ENCODE data around the gene EMILIN3.
"Not testable (repeated sequence)": the region's sequence is repeated elsewhere in the genome, so short reads cannot be mapped to it uniquely, and the experiment has no call there.

EMILIN3 gene

DNA sequence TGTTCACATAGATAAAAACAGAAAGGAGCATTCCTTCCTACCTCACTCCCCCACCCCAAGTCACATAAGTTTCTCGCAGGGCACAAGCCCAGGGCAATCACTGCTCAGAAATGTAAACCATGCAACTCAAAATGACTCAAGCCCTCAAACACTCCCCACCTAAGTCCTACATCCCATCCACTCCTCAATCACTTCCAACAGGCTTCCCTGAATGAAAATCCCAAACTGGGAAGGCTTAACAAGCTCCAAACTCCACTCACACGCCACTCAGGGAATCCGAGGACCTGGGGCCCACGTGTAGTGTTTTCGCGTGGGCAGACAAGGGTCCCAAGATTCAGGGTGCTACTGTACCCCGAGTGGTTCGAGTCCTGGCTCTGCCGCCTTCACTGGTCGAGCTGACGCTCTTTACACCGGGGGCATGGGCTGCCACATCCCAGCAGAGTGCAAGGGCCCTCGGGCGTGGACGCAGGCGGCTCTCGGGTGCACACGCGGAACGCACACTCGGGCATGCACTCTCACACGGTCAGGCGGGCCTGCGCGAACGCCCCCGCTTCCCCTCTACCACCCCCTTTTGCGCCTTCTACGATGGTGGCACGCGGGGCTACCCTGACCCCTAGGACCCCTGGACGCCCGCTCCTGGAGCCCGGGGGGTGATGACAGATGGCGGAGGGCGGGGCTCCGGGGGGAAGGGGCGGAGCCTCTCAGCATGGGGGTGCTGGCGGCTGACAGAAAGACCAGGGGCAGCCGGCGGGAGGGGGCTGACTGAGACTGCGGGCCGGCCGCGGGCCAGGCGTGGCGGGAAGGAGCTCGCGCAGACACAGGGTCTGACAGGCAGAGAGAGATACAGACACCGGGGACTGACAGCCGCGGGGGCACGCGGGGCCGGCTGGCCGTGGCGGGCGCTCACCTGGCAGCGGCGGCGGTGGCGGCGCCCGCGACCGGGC is 49.7 kb downstream of the EMILIN3 start:
- DNase-seq (ENCODE audit: low read depth) = peak; percentile 82

DNA sequence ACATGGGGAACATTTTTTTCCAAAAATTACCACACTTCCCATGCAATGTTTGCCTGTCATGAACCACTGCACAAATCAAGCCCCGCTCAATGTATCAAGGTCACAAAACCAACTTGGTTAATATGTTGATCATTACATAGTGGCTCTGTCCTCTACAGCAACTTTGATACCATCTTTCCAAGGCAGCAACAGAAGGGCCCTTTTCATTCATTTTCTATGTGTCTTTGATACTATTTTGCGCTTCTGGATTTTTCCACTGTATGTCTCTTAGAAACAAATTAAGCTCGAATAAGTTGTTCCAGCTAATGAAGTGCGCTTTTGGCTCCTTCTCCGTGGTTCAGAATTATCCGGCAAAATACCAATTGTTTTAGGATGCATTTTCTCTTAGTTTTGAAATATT is 50.6 kb downstream of the EMILIN3 start:
- peak; percentile 59 for DNase-seq (ENCODE audit: low read depth)

DNA sequence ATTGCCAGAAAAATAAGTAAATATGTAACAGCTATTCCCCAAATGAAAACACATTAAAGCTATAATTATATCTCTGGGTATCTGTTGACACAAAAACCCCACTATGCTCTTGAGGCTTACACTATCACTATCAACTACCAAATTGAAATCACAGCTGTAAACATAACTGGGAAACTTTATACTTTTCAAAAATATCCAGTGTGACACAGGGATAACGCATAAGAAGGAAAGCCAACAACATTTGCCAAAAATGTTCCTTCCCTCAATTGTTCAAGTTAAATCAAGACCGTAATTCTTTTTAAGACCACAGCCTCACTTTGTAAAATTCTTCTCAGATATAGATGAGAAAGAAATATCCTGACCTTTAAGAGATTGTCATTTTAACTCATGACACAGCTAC is 52.2 kb downstream of the EMILIN3 start:
- peak; percentile 17 for DNase-seq (ENCODE audit: low read depth)

DNA sequence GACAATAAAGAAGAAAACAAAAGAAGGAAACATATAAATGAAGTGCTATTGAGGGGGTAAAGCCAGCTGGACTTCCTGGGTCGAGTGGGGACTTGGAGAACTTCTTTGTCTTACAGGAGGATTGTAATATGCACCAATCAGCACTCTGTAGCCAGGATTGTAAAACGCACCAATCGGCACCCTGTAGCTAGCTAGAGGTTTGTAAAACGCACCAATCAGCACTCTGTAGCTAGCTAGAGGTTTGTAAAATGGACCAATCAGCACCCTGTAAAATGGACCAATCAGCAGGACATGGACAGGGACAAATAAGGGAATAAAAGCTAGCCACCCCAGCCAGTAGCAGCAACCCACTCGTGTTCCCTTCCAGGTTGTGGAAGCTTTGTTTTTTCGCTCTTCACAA is 54.6 kb downstream of the EMILIN3 start:
- not testable (repeated sequence) for DNase-seq (ENCODE audit: low read depth)

Data from fibroblast of gingiva (primary cell).